GM18858 (cell line): Measurements from ENCODE around the gene EMC9.

Experiments used
- ATAC-seq: cut with Tn5 transposase; IDR thresholded peaks from one replicate; pipeline ENCODE4 v1.9.1; 2021; ENCODE audit not compliant: unreplicated experiment

EMC9 gene

DNA sequence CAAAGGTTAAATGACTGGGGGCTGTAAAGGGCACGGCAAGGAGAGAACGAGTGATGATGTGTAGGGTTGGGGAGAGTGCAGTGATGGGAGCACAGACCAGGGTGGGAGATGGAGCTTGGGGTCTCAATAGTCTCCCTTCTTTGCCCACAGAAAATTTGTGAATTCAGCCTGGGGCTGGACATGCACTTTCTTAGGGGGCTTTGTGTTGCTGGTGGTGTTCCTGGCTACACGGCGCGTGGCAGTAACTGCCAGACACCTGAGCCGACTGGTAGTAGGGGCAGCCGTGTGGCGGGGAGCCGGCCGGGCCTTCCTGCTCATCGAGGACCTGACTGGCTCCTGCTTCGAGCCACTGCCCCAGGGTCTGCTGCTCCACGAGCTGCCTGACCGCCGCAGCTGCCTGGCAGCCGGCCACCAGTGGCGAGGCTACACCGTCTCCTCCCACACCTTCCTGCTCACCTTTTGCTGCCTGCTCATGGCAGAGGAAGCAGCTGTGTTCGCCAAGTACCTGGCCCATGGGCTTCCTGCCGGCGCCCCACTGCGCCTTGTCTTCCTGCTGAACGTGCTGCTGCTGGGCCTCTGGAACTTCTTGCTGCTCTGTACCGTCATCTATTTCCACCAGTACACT is 9.2 kb downstream of the EMC9 start:
- ATAC-seq = no peak

DNA sequence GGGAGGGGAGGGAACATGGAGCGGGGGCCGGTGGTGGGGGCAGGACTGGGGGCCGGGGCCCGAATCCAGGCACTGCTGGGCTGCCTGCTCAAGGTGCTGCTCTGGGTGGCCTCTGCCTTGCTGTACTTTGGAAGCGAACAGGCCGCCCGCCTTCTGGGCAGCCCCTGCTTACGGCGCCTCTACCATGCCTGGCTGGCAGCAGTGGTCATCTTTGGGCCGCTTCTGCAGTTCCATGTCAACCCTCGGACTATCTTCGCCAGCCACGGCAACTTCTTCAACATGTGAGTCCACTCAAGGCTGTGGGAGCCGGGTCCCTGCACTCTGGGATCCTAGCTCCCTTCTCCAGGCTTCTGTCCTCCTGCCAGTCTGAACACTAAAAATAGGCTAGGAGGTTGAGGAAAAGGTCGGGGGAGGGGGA is 9.8 kb downstream of the EMC9 start:
- no peak for ATAC-seq

DNA sequence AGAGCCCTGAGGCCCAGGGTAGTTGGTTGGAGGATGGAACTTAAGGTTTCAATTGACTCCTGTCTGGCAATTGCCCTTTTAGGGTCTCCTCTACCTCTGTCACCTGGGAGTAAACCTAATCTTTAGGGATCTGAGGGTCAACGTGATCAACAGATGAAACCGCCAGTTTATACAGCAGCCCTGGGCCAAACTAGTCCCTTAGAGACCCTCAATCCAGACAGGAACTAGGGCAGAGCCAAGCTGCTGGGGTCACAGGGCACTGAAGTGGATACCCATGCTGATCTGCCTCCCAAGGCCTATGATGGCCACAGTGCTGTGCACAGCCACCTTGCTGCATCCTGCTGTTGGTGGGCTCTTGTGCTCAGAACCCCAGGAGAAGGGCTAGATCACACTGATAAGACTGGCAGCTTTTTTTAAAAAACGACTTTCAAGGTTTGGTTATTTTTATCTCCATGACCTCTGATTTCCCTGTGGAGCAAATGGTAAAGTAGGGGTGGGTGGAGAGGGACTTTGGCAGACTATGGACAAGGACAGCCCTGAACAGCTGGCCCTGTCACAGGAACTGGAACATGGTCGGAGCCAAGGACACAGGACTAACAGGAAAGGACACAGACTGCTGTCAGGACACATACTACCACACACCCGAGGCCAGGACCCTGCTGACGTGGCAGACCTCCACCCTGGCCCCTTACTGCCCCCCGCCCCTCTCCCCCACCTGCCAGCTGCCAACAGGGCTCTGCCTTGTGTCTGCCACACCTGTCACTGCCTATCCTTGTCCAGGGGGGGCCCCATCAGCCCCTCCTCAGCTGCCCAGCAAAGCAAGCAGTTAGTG is 10.5 kb downstream of the EMC9 start:
- ATAC-seq = no peak

DNA sequence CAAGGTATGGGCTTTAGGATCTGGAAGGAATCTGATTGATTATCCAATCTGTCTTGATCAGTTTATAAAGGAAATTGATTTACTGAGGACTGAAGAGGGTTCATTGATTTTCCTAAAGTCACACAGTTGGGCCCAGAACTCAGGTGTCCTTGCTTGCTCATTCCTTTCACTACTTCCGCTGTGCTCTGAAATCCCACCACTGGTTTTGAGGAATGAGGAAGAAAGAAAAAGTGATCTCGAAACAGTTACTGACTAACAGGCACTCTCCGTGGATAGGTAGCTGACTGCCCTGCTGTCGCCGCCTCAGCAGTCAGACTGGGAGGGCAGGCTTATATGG is 11.0 kb downstream of the EMC9 start, which contains the start of gene FITM1:
Gene FITM1 (plus strand): TSS at position 280 of the 337 bp plus-strand sequence. CDS start 905 bp downstream, outside the sequence.
- ATAC-seq = no peak

DNA sequence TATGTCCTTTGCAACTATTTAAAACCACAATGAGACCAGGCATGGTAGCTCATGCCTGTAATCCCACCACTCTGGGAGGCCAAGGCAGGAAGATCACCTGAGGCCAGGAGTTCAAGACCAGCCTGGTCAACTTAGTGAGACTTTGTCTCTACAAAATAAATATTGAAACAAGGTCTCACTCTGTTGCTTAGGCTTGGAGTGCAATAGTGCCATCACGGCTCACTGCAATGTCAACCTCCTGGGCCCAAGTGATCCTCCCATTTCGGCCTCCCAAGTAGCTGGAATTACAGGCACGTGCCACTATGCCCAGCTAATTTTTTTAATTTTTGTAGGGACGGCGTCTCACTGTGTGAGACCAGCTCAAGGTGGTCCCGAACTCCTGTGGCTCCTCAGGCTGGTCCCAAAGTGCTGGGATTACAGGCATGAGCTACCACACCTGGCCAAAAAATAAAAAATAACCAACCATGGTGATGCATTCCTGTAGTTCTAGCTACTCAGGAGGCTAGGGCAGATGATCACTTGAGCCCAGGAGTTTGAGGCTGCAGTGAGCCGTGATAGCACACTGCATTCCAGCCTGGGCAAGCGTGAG is 11.9 kb downstream of the EMC9 start:
- ATAC-seq = no peak

DNA sequence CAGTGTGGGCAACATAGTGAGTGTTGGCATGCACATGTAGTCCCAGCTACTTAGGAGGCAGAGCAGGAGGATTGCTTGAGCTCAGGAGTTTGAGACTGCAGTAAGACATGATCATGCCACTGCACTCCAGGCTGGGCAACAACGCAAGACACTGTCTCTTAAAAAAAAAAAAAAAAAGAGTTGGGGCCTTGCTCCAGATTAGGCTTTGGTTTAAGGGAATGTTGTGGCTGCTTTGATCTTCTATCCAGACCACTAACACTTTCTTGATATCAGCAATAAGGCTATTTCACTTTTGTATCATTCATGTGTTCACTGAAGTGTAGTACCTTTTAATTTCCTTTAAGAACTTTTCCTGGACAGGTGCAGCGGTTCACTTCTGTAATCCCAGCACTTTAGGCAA is 13.7 kb downstream of the EMC9 start:
- no peak for ATAC-seq

DNA sequence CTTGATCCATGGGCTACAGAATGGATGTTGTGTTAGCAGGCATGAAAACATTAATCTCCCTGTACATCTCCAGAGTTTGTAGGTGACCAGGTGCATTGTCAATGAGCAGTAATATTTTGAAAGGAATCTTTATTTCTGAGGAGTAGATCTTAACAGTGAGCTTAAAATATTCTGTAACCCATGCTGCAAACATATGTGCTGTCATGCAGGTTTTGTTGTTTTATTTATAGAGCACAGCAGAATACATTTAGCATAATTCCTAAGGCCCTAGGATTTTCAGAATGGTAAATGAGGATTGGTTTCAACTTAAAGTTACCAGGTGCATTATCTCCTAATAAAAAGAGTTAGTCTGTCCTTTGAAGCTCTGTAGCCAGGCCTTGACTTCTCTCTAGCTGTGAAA is 14.5 kb downstream of the EMC9 start:
- ATAC-seq = no peak

DNA sequence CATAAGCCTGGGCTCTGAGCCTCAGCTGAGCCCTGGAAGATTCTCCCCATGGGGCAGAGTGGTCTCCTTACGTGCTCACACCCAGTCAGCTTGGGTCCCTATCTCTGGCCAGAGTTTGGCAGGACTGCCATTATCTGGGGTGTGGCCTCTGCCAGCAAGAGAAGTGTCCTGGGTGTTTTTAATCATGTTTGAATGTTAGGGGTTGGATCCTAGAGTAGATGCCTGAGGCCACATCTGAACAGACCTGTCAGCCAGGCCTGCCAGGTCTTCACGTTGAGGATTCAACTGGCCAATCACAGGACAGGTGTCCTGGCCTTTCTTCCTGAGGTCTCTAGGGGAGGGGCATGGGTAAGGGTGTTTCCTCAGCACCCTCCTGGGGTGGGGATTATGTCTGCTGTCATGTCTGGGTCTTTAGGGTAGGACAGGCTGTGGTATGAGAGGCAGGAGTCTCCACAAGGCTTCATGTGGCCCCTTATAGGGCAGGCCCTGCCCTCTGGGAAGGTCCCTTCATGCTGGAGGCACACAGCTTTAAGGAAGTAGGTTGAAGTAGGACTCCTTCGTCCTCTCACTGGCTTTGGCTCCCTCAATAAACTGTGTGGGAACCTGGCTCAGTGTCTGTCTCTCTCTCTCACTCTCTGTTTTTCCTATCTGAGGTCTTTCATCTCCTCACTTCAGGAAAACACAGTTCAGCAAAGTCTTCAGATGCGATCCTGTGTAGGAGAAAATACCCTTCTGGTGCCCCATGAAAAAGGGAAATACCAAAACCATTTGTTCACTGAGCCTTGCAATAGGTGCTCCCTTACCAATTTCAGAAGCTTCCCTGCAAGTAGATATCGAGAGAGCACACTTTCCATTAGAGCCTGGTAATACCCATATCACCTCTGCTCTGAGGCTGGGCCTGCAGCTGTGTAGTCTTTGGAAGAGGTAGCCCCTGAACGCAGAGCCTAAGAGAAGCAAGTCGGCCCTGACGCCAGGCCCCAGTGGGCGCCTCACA is 17.7 kb downstream of the EMC9 start:
- peak; percentile 44 for ATAC-seq

DNA sequence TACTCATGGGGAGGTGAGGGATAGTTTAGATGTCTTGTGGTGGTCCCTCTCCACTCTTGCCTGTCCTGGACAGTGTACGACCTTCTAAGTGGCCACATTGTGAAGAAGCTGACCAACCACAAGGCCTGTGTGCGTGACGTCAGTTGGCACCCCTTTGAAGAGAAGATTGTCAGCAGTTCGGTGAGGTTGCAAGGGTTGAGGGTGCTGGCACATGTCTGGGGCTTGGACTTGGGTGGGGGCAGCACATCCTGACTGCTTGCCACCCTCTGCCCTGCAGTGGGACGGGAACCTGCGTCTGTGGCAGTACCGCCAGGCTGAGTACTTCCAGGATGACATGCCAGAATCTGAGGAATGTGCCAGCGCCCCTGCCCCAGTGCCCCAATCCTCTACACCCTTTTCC is 18.5 kb downstream of the EMC9 start:
- ATAC-seq = no peak

DNA sequence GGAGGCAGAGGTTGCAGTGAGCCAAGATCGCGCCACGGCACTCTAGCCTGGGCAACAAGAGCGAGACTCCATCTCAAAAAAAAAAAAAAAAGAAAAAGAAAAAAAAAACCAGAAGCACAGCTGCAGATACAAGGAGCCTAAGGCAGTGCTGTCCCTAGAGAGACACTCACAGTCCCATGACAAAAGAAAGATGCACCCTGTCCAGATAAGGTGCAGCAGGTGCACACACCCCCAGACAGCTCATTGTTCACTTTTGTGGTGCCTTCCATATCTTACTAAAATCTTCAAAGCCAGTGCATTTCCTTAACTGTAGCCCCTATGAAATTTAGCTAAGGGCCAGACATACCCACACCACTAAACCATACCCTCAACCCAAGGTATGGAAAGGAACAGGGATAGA is 19.0 kb downstream of the EMC9 start:
- no peak for ATAC-seq

DNA sequence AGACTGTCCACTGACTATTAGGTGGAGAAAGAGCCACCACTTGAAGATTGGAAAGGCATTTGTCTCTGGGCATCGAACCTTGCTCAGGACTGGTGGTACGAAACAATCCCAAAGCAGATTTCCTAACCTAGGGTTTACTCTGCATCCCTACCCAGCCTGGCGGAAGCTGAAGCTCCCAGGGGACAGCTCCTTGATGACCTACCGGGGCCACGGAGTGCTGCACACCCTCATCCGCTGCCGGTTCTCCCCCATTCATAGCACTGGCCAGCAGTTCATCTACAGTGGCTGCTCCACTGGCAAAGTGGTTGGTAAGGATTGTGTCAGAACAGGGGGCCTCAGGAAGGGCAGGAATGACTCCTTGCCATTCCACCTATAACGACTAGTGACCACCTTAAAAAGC is 20.2 kb downstream of the EMC9 start:
- no peak for ATAC-seq

DNA sequence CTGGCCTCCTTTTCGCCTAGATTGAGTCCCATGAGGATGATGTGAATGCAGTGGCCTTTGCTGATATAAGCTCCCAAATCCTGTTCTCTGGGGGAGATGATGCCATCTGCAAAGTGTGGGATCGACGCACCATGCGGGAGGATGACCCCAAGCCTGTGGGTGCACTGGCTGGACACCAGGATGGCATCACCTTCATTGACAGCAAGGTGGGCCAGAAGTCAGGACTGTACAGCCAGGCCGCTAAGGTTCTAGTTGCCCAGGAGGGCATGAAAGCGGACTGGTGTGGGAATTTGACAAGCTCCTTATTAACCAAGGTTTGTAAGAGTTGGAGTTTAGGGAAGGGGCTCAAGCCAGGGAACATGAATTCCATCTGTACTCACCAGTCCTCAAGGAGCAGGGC is 21.7 kb downstream of the EMC9 start:
- ATAC-seq = no peak

DNA sequence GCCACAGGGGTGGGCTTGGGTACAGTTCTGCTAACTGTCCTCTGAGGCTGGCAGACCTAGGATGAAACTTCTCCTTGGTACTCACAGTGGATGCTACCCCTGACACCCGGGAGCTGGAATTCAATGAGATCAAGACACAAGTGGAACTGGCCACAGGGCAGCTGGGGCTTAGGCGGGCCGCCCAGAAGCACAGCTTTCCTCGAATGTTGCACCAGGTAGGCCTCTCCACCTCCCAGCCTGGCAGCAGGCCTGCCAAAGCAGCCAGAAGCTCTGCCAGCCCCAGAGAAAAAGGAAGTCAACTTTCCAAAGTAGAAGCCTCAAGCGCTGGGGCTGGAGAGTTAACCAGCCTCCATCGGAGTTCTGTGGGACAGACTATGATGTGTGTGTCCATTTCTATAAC is 24.2 kb downstream of the EMC9 start:
- no peak for ATAC-seq

DNA sequence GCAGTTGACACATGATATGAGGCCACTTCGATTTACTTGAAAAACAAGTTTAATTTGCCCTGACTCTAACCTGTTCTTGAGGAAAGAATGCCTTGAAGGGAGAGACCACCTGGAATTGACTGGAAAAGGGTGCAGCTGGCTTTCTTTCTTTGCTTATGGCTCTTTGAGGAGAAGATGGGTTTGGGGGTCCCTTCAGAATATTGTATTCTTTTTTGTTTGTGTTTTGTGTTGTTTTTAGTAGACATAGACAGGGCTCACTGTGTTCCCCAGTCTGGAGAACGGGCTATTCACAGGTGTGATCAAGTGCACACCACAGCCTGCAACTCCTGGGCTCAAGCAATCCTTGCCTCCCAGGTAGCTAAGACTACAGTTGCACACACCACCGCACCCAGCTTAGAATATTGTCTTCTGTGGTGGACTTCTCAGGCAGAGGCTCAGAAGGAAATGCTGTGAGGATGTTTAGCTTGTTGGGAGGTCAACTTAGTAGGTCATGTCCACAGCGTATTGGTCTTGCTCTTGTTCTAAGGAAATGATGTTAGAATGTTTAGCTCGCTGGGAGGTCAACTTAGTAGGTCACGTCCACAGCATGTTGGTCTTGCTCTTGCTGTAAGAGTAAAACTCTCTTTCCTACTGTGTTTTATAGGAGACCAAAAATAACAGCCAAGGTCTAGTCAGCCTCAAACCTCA is 25.1 kb downstream of the EMC9 start:
- ATAC-seq = no peak

DNA sequence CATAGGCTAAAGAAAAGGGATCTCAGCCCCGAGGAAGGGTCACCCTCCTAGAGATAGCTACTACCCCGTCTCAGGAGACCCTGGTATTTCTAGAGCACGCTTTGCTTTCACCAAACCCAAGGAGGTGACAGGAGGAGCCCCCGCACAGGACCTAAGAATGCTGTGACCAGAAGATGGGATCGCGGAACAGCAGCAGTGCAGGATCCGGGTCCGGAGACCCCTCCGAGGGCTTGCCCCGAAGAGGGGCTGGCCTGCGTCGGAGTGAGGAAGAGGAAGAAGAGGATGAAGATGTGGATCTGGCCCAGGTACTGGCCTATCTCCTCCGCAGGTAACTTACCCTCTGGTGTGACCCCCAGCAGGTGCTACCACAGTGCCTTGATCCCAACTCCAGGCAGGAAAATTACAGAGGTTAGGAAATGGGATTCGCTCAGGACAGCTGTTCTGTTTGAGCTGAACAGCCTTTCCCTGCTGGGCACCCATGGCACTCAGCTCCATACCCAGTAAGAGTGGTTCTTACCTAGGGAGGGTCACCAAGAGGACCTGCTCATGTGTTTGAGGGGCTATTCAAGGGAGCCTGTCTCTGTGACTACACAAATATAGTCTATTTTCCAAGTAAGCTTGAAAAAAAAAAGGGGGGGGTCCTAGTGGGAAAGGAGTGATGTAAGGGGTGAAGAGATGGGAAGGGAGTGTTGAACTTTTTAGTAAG is 25.8 kb downstream of the EMC9 start:
- ATAC-seq = no peak

DNA sequence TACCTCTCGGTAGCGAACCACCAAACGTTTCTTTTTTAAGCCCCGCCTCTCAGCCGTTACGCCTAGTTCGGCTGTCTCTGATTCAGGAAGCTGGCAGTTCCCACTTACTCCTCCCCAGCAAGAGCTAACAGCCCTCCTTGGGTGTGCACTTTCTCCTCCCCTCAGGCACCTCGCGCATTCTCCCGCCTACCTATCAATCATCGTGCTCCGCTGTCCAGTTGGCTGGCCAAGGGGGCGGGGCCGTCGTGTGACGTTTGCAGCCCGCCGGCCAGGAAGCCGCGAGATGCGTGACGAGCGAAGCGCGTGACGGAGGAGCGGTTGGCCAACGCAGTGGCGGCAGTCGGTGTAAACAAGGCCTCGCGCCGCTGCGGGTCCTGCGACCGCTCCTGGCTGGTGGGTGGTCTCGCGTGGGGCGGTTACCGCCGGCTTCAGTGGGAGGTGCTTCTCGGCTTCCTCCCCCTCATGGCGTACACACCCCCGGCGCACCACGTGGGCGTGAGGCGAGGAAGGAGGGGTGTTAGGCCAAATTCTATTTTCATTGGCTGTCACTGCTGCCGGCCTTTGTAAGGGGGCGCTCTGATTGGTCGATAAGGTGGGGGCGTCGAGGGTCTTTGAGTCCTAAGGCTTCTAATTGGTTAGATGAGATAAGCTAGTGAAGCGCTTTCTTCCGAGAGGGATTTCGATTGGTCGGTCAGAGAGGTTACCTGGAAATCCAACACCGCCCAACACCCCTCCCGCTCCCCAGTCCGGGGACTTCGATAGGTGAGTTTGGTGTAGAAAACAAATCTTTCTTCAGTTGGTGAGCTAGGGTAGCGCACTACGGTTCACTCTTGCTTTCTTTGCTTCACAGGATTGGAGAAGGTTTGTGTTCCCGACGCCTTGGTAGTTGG is 26.6 kb downstream of the EMC9 start, which contains the start of the genes DCAF11 and NRL:
Gene DCAF11 (plus strand): TSS at position 246 of the 890 bp plus-strand sequence. CDS start 818 bp downstream, outside the sequence.
Gene NRL (minus strand): TSS at position 418 of the 890 bp plus-strand sequence. CDS start 32,101 bp downstream, outside the sequence.
- ATAC-seq = peak; percentile 80

DNA sequence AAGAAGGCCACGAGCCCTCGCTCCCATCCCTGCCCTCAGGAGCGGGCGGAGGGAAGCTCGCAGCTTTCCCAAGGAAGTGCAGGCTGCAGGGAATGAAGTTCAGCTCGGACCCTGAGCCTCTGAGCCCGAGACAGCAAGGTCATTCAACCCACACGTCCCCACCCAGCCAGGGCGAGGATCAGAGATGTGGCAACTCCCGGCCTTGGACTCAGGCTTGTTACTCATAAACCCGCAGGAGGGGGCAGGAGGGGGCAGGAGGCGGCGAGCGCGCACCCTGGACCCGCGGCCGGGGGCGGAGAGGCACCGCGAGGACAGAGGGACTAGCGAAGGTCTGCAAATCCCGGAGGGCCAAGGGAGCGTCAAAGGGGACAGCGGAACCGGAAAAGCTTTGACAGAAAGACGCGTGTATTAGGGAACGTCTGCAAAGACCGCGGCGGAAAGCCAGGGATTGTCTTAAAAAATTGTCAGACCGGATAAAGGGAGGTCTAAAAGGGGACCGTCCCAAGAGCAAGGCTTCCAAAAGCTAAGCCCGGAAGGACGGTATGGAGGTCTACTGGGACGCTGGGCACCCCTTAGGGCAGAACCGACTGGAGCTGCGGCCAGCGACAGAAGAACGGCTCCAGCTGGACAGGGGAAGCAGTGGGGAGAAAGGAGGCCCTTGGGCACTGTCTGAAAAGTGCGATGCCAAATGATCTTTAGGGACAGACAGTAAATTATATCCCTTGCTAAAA is 27.4 kb downstream of the EMC9 start:
- ATAC-seq = no peak

DNA sequence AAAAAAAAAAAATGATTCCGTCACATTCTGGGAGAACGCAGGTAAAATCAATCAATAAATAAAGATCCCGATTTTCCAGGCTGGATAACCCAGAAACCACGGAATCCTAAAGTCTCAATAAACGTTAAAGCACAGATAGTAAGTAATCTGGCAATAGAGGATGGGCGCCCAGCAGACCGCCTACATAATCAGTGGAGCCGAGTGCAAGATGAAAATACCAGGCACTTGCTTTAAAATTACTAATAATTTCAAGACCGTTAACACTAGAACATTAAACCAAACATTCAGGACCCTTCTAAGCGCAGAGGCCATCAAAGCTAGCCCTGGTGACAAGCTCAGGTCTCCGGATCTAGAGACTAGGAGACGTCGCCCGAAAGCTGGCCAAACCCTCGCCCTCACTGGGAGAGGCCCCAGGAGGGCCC is 28.0 kb downstream of the EMC9 start:
- ATAC-seq = no peak
